Brain microvascular endothelial cell (primary cell): ENCODE data around the gene SMC1B.

Experiments used
- DNase-seq: peaks from one replicate; pipeline ENCODE4 v3.0.0-alpha.2; 2020
- H3K27ac ChIP-seq: fragments of 250-450 bp; sonication (Bioruptor Pico); 2 replicates; pipeline ENCODE4 v1.5.1; 2020; ENCODE audit warnings: mild to moderate bottlenecking, moderate library complexity
- H3K27me3 ChIP-seq: fragments of 250-450 bp; sonication (Bioruptor Pico); replicated peaks from 2 replicates; pipeline ENCODE4 v1.5.1; 2020; ENCODE audit warnings: mild to moderate bottlenecking
- H3K36me3 ChIP-seq: fragments of 250-450 bp; sonication (Bioruptor Pico); replicated peaks from 2 replicates; pipeline ENCODE4 v1.5.1; 2020; ENCODE audit warnings: mild to moderate bottlenecking
- H3K4me3 ChIP-seq: 2 replicates; pipeline ENCODE4 v1.5.1; 2011; ENCODE audit warnings: low read depth, mild to moderate bottlenecking, control low read depth, low read length, moderate library complexity
- CTCF ChIP-seq: IDR thresholded peaks from 2 replicates; pipeline ENCODE4 v1.5.1; 2011; ENCODE audit warnings: low read depth, mild to moderate bottlenecking, moderate library complexity, low read length, control low read depth, inconsistent platforms; ENCODE audit errors: missing control alignments
- in situ Hi-C: cut with HindIII; loops from 2 replicates; pipeline ENCODE4 v1.10.0; 2017; ENCODE audit warnings: low sequenced_read_pairs, low pct_ligation_motif_present

Gene SMC1B

GRCh38 chr22:45312415-45312814 lies 101.0 kb downstream of the SMC1B start:
- no peaks in the 10 kb centered on the region for H3K36me3 ChIP-seq

GRCh38 chr22:45310977-45311531 lies 102.3 kb downstream of the SMC1B start:
- H3K27ac ChIP-seq, result no peak overlapping the region
- H3K27me3 ChIP-seq, result no peaks in the 10 kb centered on the region
- TF ChIP-seq CTCF, result no peak
- peak overlapping the region; percentile 73 for H3K4me3 ChIP-seq
- no peaks in the 10 kb centered on the region for H3K36me3 ChIP-seq
- DNase-seq, result no peak
- in situ Hi-C loops, result no loop called here

More at GRCh38 chr22:45312415-45312814, 101.0 kb downstream of the SMC1B start:
- no peak for TF ChIP-seq CTCF
- Histone ChIP-seq H3K27ac (no peak overlapping the region), H3K27me3 (no peaks in the 10 kb centered on the region), H3K4me3 (no peak overlapping the region)
- no peak for DNase-seq
- in situ Hi-C loops, result no loop called here

GRCh38 chr22:45310331-45310976 lies 102.9 kb downstream of the SMC1B start:
- Histone ChIP-seq H3K27me3 (no peaks in the 10 kb centered on the region), H3K27ac (no peak overlapping the region), H3K4me3 (peak overlapping the region; percentile 73), H3K36me3 (no peaks in the 10 kb centered on the region)
- in situ Hi-C loops, result no loop called here
- DNase-seq, result no peak
- TF ChIP-seq CTCF, result no peak

GRCh38 chr22:45309422-45310227 lies 103.8 kb downstream of the SMC1B start, which contains the start of gene FAM118A:
TSS of gene FAM118A (plus strand) at chr22:45309934. CDS start at chr22:45322380, 12,446 bp downstream.
- in situ Hi-C loops, result no loop called here
- H3K27me3 ChIP-seq, result no peaks in the 10 kb centered on the region
- peak within 1 kb of the TSS; percentile 73 for H3K4me3 ChIP-seq
- peak within 1 kb of the TSS; percentile 47 for H3K27ac ChIP-seq
- no peaks in the 10 kb centered on the region for H3K36me3 ChIP-seq
- DNase-seq, result peak; percentile 78
- TF ChIP-seq CTCF, result no peak

- in situ Hi-C loops, result no loop called here
- Histone ChIP-seq H3K27me3 (no peaks in the 10 kb centered on the region), H3K4me3 (peak overlapping the region; percentile 57), H3K27ac (peak overlapping the region; percentile 19), H3K36me3 (no peaks in the 10 kb centered on the region)
- no peak for TF ChIP-seq CTCF
- DNase-seq, result no peak
These were observed 104.4 kb downstream of the SMC1B start for GRCh38 chr22:45308957-45309421.
